Measurements from ENCODE around the gene JMJD1C.

DNA sequence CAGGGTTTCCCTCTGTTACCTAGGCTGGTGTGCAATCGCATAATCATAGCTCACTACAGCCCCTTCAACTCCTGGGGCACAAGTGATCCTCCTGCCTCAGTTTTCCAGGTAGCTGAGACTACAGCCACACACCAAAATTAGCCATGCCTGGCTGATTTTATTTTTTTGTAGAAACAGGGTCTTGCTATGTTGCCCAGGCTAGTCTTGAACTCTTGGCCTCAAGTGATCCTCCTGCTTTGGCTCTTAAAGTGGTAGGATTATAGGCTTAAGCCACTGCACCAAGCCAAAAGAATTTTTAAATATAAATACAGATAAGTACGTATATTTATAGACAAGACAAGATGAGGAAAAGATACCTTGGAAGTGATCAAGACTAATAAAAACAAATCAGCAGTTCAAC, 215.7 kb downstream of the JMJD1C start:
- TF ChIP-seq, protein P1, sequence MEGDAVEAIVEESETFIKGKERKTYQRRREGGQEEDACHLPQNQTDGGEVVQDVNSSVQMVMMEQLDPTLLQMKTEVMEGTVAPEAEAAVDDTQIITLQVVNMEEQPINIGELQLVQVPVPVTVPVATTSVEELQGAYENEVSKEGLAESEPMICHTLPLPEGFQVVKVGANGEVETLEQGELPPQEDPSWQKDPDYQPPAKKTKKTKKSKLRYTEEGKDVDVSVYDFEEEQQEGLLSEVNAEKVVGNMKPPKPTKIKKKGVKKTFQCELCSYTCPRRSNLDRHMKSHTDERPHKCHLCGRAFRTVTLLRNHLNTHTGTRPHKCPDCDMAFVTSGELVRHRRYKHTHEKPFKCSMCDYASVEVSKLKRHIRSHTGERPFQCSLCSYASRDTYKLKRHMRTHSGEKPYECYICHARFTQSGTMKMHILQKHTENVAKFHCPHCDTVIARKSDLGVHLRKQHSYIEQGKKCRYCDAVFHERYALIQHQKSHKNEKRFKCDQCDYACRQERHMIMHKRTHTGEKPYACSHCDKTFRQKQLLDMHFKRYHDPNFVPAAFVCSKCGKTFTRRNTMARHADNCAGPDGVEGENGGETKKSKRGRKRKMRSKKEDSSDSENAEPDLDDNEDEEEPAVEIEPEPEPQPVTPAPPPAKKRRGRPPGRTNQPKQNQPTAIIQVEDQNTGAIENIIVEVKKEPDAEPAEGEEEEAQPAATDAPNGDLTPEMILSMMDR (IDR thresholded peaks at IDR 0.05): no peak
- no peak for TF ChIP-seq POLR2A (IDR thresholded peaks at IDR 0.05)
